SU-DHL-6 (cell line): ENCODE data around the gene KCNK4.

Experiments used
- H2AFZ ChIP-seq: fragments of 200-600 bp; sonication (generic); 2 replicates; pipeline ENCODE4 v1.6.1; 2014; ENCODE audit warnings: low read depth, mild to moderate bottlenecking, moderate library complexity, mixed read lengths, antibody characterized with exemption, low read length; ENCODE audit not compliant: severe bottlenecking
- H3F3A ChIP-seq: fragments of 200-600 bp; shearing (Covaris generic); 2 replicates; pipeline ENCODE4 v1.6.0; 2016; ENCODE audit warnings: antibody characterized with exemption, mild to moderate bottlenecking; ENCODE audit not compliant: insufficient read depth
- H3K27ac ChIP-seq: fragments of 200-600 bp; sonication (generic); 2 replicates; pipeline ENCODE4 v1.5.1; 2016; ENCODE audit warnings: low read depth, mild to moderate bottlenecking, low read length, moderate library complexity, mixed read lengths
- H3K27me3 ChIP-seq: fragments of 200-600 bp; sonication (generic), shearing (Covaris generic); 2 replicates; pipeline ENCODE4 v1.6.0; 2014; ENCODE audit warnings: mild to moderate bottlenecking, low read length
- H3K36me3 ChIP-seq: fragments of 200-600 bp; sonication (generic); 2 replicates; pipeline ENCODE4 v1.6.1; 2014; ENCODE audit warnings: mild to moderate bottlenecking, low read length, mixed read lengths
- H3K4me2 ChIP-seq: fragments of 300-600, 200-600 bp; shearing (Covaris generic), sonication (generic); 2 replicates; pipeline ENCODE4 v1.6.0; 2014; ENCODE audit warnings: low read length, low read depth, mild to moderate bottlenecking; ENCODE audit not compliant: poor library complexity, severe bottlenecking
- H3K4me3 ChIP-seq: fragments of 200-600 bp; sonication (generic); 2 replicates; pipeline ENCODE4 v1.5.1; 2014; ENCODE audit warnings: antibody characterized with exemption, low read length, mild to moderate bottlenecking, mixed read lengths; ENCODE audit not compliant: insufficient read depth, poor library complexity, severe bottlenecking
- H3K79me2 ChIP-seq: fragments of 200-600 bp; sonication (generic); 2 replicates; pipeline ENCODE4 v1.6.1; 2014; ENCODE audit warnings: mild to moderate bottlenecking, low read length, moderate library complexity; ENCODE audit not compliant: insufficient read depth
- H3K9ac ChIP-seq: fragments of 200-600 bp; sonication (generic); 2 replicates; pipeline ENCODE4 v1.7.0; 2014; ENCODE audit warnings: mild to moderate bottlenecking, low read length
- H3K9me2 ChIP-seq: fragments of 200-600 bp; sonication (generic); replicated peaks from 2 replicates; pipeline ENCODE4 v1.6.1; 2014; ENCODE audit warnings: low read length; ENCODE audit not compliant: insufficient read depth
- H3K9me3 ChIP-seq: fragments of 200-600 bp; sonication (generic); 2 replicates; pipeline ENCODE4 v1.6.1; 2014; ENCODE audit warnings: low read length, mixed read lengths; ENCODE audit not compliant: insufficient read depth
- H4K20me1 ChIP-seq: fragments of 200-600 bp; sonication (generic); 2 replicates; pipeline ENCODE4 v1.6.1; 2014; ENCODE audit warnings: low read depth, mild to moderate bottlenecking, antibody characterized with exemption, low read length, moderate library complexity, mixed read lengths
- EZH2phosphoT487 ChIP-seq: fragments of 200-600 bp; sonication (generic), shearing (Covaris generic); conservative IDR thresholded peaks from 2 replicates; pipeline ENCODE4 v1.6.1; 2018; ENCODE audit warnings: mild to moderate bottlenecking, antibody characterized with exemption, low read length, moderate library complexity, mixed read lengths
- TF ChIP-seq, protein P1 (sequence below): fragments of 200-600 bp; sonication (generic); IDR thresholded peaks from one replicate; pipeline ENCODE4 v1.5.1; 2017; ENCODE audit warnings: antibody characterized with exemption, mild to moderate bottlenecking, low read length, moderate library complexity; ENCODE audit not compliant: insufficient read depth, poor library complexity, severe bottlenecking

Gene KCNK4

GRCh38 chr11:64291752-64292459 lies 804 bp downstream of the KCNK4 start:
- no peaks in the 10 kb centered on the region for H3K9me2 ChIP-seq
- H3K4me2 ChIP-seq: no peak overlapping the region
- H4K20me1 ChIP-seq: no peaks in the 10 kb centered on the region
- H3K9ac ChIP-seq: no peak overlapping the region
- no peaks in the 10 kb centered on the region for H3K27me3 ChIP-seq
- H3F3A ChIP-seq: no peaks in the 10 kb centered on the region
- no peaks in the 10 kb centered on the region for H3K9me3 ChIP-seq
- no peak overlapping the region for H3K27ac ChIP-seq
- H3K36me3 ChIP-seq: no peaks in the 10 kb centered on the region
- no peak overlapping the region for H2AFZ ChIP-seq
- TF ChIP-seq, protein P1, sequence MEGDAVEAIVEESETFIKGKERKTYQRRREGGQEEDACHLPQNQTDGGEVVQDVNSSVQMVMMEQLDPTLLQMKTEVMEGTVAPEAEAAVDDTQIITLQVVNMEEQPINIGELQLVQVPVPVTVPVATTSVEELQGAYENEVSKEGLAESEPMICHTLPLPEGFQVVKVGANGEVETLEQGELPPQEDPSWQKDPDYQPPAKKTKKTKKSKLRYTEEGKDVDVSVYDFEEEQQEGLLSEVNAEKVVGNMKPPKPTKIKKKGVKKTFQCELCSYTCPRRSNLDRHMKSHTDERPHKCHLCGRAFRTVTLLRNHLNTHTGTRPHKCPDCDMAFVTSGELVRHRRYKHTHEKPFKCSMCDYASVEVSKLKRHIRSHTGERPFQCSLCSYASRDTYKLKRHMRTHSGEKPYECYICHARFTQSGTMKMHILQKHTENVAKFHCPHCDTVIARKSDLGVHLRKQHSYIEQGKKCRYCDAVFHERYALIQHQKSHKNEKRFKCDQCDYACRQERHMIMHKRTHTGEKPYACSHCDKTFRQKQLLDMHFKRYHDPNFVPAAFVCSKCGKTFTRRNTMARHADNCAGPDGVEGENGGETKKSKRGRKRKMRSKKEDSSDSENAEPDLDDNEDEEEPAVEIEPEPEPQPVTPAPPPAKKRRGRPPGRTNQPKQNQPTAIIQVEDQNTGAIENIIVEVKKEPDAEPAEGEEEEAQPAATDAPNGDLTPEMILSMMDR: no peak
- TF ChIP-seq EZH2phosphoT487: no peak
- H3K4me3 ChIP-seq: no peak overlapping the region
- H3K79me2 ChIP-seq: no peaks in the 10 kb centered on the region

GRCh38 chr11:64292460-64293254 lies 1.6 kb downstream of the KCNK4 start:
- H3K27me3 ChIP-seq: no peaks in the 10 kb centered on the region
- no peaks in the 10 kb centered on the region for H3F3A ChIP-seq
- TF ChIP-seq, protein P1: no peak
- no peak for TF ChIP-seq EZH2phosphoT487
- no peaks in the 10 kb centered on the region for H3K9me2 ChIP-seq
- H4K20me1 ChIP-seq: no peaks in the 10 kb centered on the region
- no peak overlapping the region for H3K4me2 ChIP-seq
- H2AFZ ChIP-seq: no peak overlapping the region
- no peak overlapping the region for H3K4me3 ChIP-seq
- H3K36me3 ChIP-seq: no peaks in the 10 kb centered on the region
- no peaks in the 10 kb centered on the region for H3K79me2 ChIP-seq
- no peak overlapping the region for H3K9ac ChIP-seq
- no peak overlapping the region for H3K27ac ChIP-seq
- no peaks in the 10 kb centered on the region for H3K9me3 ChIP-seq

GRCh38 chr11:64294774-64295173 lies 3.7 kb downstream of the KCNK4 start:
- Histone ChIP-seq H3F3A (no peaks in the 10 kb centered on the region), H3K9me3 (no peaks in the 10 kb centered on the region), H3K36me3 (no peaks in the 10 kb centered on the region), H3K4me3 (no peak overlapping the region), H3K4me2 (no peak overlapping the region), H4K20me1 (no peaks in the 10 kb centered on the region), H3K27me3 (no peaks in the 10 kb centered on the region), H3K27ac (no peak overlapping the region), H2AFZ (no peak overlapping the region), H3K9ac (no peak overlapping the region), H3K9me2 (no peaks in the 10 kb centered on the region), H3K79me2 (no peaks in the 10 kb centered on the region)
- no peak for TF ChIP-seq EZH2phosphoT487
- TF ChIP-seq, protein P1: no peak
